ENCODE measurements around the gene C6orf52.
A peak's percentile ranks its signal among the peaks of the same experiment; 100 is the strongest.
"Not testable (repeated sequence)": the region's sequence is repeated elsewhere in the genome, so short reads cannot be mapped to it uniquely, and the experiment has no call there.

Gene C6orf52

DNA sequence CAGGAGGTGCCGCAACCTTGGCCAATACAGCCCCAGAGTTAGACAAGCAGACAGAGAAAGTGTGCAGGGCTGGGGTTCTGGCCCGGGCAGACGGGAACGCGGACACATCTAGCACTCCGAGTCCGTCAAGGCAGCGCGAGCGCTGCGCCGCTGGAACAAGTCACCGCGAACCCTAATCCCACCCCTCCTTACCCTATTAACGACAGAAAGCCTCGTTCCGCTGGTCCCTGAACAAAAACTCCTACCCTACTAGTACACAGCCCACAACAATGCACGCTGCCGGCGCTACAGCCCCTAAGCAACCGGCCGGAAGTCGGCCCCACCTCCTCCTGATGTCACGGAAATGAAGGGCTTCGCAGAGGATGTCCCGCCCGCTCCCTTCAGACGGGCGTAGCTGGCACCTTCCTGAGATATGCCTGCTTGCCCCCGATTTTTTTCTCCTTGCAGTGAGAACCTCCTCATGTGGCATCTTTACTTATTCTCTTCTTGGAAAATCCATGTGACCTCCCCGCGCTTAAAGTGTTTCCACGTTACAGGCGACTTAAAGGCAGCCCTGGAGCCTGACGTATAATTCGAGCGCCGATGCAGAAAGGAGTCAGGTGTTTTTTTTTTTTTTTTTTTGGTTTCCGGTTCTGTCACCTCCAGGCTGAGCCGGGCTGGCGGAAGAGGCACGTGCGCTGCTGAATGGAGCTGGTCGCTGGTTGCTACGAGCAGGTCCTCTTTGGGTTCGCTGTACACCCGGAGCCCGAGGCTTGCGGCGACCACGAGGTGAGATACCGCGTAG is at the start of gene C6orf52, which contains the start of gene PAK1IP1:
TSS of gene C6orf52 (minus strand) at position 315 of the 784 bp plus-strand sequence. CDS start 7,066 bp downstream, outside the sequence.
TSS of gene PAK1IP1 (plus strand) at position 671 of the 784 bp plus-strand sequence. CDS start at position 685, 14 bp downstream.
- H3K4me3 ChIP-seq (replicated peaks; ENCODE audit: low read depth, low read length) = peak within 1 kb of the TSS; percentile 79
- peak; percentile 77 for DNase-seq (ENCODE audit: extremely low read depth, low read depth)
- TF ChIP-seq, protein P1, sequence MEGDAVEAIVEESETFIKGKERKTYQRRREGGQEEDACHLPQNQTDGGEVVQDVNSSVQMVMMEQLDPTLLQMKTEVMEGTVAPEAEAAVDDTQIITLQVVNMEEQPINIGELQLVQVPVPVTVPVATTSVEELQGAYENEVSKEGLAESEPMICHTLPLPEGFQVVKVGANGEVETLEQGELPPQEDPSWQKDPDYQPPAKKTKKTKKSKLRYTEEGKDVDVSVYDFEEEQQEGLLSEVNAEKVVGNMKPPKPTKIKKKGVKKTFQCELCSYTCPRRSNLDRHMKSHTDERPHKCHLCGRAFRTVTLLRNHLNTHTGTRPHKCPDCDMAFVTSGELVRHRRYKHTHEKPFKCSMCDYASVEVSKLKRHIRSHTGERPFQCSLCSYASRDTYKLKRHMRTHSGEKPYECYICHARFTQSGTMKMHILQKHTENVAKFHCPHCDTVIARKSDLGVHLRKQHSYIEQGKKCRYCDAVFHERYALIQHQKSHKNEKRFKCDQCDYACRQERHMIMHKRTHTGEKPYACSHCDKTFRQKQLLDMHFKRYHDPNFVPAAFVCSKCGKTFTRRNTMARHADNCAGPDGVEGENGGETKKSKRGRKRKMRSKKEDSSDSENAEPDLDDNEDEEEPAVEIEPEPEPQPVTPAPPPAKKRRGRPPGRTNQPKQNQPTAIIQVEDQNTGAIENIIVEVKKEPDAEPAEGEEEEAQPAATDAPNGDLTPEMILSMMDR (IDR thresholded peaks at IDR 0.05; ENCODE audit: low read depth, low read length, missing control alignments) = no peak

DNA sequence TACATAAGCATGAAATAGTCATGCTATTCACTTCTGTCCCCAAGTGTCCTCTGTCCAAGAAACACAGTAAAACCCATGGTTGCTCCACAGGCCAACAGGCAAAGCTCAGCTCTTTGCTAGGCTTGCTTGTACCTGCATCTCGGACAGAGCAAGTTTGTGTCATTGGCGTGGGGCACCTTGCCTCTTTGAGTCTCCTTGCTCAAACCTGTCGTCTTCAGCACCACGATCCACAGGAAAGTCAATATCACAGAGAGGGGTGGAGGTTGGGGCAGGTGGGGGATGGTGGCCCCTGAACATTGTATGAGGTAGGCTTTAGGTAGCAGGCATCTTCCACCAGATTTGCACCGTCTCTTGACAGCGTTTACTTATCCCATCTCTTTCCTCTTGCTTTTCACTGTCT is 49.1 kb upstream of the C6orf52 start:
- no peak overlapping the region for H3K4me3 ChIP-seq (replicated peaks; ENCODE audit: low read depth, low read length)
- DNase-seq (ENCODE audit: extremely low read depth, low read depth) = no peak
- TF ChIP-seq, protein P1 (IDR thresholded peaks at IDR 0.05; ENCODE audit: low read depth, low read length, missing control alignments) = no peak

DNA sequence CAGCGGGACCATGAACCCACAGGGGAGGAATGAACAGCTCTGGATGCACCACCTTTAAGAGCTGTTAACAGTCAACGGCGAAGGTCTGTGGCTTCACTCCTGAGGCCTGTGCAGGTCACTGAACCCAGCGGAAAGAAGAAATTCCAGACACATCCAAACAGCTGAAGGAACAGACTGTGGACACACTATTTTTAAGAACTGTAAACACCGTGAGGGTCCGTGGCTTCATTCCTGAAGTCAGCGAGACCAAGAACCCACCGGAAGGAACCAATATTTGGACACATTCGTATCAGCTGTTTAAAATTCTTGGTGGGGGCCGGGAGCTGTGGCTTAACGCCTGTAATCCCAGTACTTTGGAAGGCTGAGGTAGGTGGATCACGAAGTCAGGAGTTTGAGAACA is 47.8 kb upstream of the C6orf52 start:
- no peak overlapping the region for H3K4me3 ChIP-seq (replicated peaks; ENCODE audit: low read depth, low read length)
- no peak for DNase-seq (ENCODE audit: extremely low read depth, low read depth)
- TF ChIP-seq, protein P1 (IDR thresholded peaks at IDR 0.05; ENCODE audit: low read depth, low read length, missing control alignments) = no peak

DNA sequence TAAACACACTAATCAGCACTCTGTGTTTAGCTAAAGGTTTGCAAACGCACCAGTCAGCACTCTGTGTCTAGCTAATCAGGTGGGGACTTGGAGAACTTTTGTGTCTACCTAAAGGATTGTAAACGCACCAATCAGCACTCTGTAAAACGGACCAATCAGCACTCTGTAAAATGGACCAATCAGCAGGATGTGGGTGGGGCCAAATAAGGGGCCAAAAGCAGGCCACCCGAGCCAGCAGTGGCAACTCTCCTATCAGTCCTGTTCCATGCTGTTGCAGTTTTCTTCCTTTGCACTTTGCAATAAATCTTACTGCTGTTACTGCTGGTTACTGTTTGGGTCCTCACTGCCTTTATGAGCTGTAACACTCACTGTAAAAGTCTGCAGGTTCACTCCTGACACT is 47.2 kb upstream of the C6orf52 start:
- H3K4me3 ChIP-seq (replicated peaks; ENCODE audit: low read depth, low read length); DNase-seq (ENCODE audit: extremely low read depth, low read depth): not testable (repeated sequence)

DNA sequence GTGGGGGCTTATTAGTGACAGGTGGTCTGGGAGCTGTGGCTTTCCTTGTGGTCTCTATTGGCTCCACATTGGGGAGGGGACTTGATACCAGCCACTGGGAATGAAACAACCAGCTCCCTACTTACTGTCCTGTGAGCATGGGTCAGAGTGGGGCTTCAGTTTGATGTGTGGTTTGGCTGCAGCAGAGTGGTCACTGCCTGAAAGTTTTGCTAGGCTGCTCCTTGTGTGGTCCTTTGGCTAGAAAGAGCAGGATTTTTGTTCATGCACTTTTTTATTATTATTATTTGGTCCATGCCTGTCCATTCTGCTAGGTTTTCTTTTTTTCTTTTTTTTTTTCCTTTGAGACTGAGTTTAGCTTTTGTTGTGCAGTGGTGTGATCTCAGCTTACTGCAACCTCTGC is 45.6 kb upstream of the C6orf52 start:
- H3K4me3 ChIP-seq (replicated peaks; ENCODE audit: low read depth, low read length) = no peak overlapping the region
- TF ChIP-seq, protein P1 (IDR thresholded peaks at IDR 0.05; ENCODE audit: low read depth, low read length, missing control alignments) = no peak
- DNase-seq (ENCODE audit: extremely low read depth, low read depth) = no peak

DNA sequence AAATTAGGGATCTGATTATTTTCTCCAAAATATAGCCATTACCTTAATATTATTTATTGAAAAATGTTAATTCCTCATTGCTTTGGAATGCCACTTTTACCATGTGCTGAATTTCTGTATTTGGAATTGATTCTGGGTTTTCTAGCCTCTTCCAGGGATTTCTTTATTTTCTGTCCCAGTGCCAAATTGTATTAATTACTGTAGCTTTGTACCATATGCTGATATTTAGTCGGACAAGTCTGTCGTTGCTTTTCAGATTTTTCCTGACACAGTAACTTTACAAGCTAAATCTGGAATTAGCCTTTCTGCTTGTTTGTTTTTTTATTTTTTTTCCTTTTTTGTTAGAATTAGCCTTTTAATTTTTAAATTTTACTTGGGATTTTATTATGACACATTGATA is 42.3 kb upstream of the C6orf52 start:
- TF ChIP-seq, protein P1 (IDR thresholded peaks at IDR 0.05; ENCODE audit: low read depth, low read length, missing control alignments) = no peak
- DNase-seq (ENCODE audit: extremely low read depth, low read depth) = no peak
- no peak overlapping the region for H3K4me3 ChIP-seq (replicated peaks; ENCODE audit: low read depth, low read length)

DNA sequence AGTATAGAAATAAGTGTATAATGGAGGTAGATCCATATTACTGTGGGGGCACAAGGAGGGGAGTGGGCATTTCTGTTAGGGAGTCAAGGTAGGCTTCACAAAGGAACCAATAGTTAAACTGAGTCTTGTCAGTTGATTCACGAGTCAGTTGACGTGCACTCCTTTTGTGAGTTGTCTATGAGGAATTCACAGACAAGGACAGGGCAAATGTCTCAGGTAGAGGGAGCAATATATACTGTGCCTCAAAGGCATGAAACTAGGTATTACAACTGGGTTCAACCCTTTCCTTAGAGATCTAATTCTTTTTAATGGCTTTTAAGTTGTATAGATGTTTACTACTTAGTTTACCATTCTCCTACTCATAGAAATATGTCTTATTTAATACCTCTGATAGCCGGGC is 39.4 kb upstream of the C6orf52 start:
- no peak overlapping the region for H3K4me3 ChIP-seq (replicated peaks; ENCODE audit: low read depth, low read length)
- TF ChIP-seq, protein P1 (IDR thresholded peaks at IDR 0.05; ENCODE audit: low read depth, low read length, missing control alignments) = no peak
- DNase-seq (ENCODE audit: extremely low read depth, low read depth) = no peak

Data from HFF-Myc (cell line).